Measurements from ENCODE around the gene OR2W1.

GRCh38 chr6:29019629-29020028 lies 25.3 kb downstream of the OR2W1 start:
- TF ChIP-seq TAF1 (IDR thresholded peaks at IDR 0.05; ENCODE audit: borderline replicate concordance, low read depth, low read length) (no peak), POLR2A (IDR thresholded peaks at IDR 0.05; ENCODE audit: low read depth, low read length) (no peak)

All from GM12892 (cell line).